Embryonic facial prominence (tissue), 1 donor: ENCODE measurements around the gene FAM163B.

Experiments
- DNase-seq: peaks from one replicate; pipeline ENCODE4 v3.0.0-alpha.2; 2016; ENCODE audit errors: extremely low spot score

FAM163B gene

GRCh38 chr9:133599470-133600173, 9.6 kb downstream of the FAM163B start:
- no peak for DNase-seq

- DNase-seq: no peak
These were observed 10.2 kb downstream of the FAM163B start for GRCh38 chr9:133598978-133599377.

GRCh38 chr9:133597316-133597957, 11.8 kb downstream of the FAM163B start:
- DNase-seq: no peak

- DNase-seq: no peak
These were observed 13.3 kb downstream of the FAM163B start for GRCh38 chr9:133595910-133596309.

- no peak for DNase-seq
These were observed 14.9 kb downstream of the FAM163B start for GRCh38 chr9:133594310-133594709.

GRCh38 chr9:133593587-133594253, 15.5 kb downstream of the FAM163B start:
- no peak for DNase-seq

GRCh38 chr9:133592731-133593409, 16.3 kb downstream of the FAM163B start:
- no peak for DNase-seq

GRCh38 chr9:133591985-133592384, 17.2 kb downstream of the FAM163B start:
- DNase-seq: no peak

- no peak for DNase-seq
These were observed 17.9 kb downstream of the FAM163B start for GRCh38 chr9:133591116-133591910.

GRCh38 chr9:133590231-133590855, 18.8 kb downstream of the FAM163B start:
- DNase-seq: no peak

- no peak for DNase-seq
These were observed 19.5 kb downstream of the FAM163B start for GRCh38 chr9:133589454-133590227.

- no peak for DNase-seq
These were observed 21.7 kb downstream of the FAM163B start for GRCh38 chr9:133587466-133587865.

- no peak for DNase-seq
These were observed 22.1 kb downstream of the FAM163B start for GRCh38 chr9:133587051-133587450.

- DNase-seq: peak; percentile 56
These were observed 23.5 kb downstream of the FAM163B start for GRCh38 chr9:133585481-133586351.

- DNase-seq: no peak
These were observed 24.4 kb downstream of the FAM163B start for GRCh38 chr9:133584559-133585476.

GRCh38 chr9:133584167-133584558, 25.0 kb downstream of the FAM163B start:
- no peak for DNase-seq

GRCh38 chr9:133583586-133583985, 25.6 kb downstream of the FAM163B start:
- DNase-seq: no peak

GRCh38 chr9:133583111-133583510, 26.1 kb downstream of the FAM163B start:
- no peak for DNase-seq
